ENCODE data around the gene GSTM5.
"Not testable (repeated sequence)": the region's sequence is repeated elsewhere in the genome, so short reads cannot be mapped to it uniquely, and the experiment has no call there.

GSTM5 gene

GRCh38 chr1:109711593-109712320 lies at the start of gene GSTM5:
Gene GSTM5 (plus strand): TSS chr1:109712251. CDS start chr1:109712313, 62 bp downstream.
- not testable (repeated sequence) for DNase-seq

GRCh38 chr1:109664671-109665070 lies 47.4 kb upstream of the GSTM5 start:
- DNase-seq, result no peak

DNA sequence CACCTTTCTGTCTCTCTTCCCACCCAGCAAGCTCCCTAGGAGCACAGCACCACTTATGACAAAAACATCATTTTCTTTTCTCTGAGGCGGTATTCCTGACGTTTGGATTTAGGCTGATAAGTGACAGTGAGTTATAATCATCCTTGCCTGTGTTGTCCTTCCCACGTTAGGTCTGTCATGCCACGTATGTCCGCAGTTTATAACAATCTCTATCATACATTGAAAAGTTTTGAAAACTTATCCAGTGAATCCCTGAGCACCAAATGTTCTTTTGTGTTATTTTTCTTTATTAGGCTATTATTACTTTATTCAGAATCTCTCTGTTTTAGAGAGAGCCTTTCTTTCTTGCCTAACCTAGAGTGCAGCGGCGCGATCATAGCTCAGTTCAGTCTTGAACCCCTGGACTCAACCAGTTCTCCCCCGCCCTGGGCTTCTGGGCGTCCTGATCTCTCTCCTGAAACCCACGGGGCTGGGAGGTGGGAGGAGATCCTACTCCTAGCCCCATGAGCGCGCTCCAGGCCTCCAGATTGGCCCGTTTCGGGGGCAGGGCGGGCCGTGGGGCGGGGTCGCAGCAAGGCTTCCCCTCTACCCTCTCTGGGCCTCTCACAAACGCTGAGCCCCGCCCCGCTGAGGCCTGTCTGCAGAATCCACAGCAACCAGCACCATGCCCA lies 44.5 kb upstream of the GSTM5 start, which contains the start of gene GSTM2:
Gene GSTM2, plus strand, starts transcription at position 606 of the 671 bp plus-strand sequence. Its CDS starts 59 bp downstream, at position 665.
- DNase-seq, result no peak

GRCh38 chr1:109668123-109668775 lies 43.8 kb upstream of the GSTM5 start:
- no peak for DNase-seq

DNA sequence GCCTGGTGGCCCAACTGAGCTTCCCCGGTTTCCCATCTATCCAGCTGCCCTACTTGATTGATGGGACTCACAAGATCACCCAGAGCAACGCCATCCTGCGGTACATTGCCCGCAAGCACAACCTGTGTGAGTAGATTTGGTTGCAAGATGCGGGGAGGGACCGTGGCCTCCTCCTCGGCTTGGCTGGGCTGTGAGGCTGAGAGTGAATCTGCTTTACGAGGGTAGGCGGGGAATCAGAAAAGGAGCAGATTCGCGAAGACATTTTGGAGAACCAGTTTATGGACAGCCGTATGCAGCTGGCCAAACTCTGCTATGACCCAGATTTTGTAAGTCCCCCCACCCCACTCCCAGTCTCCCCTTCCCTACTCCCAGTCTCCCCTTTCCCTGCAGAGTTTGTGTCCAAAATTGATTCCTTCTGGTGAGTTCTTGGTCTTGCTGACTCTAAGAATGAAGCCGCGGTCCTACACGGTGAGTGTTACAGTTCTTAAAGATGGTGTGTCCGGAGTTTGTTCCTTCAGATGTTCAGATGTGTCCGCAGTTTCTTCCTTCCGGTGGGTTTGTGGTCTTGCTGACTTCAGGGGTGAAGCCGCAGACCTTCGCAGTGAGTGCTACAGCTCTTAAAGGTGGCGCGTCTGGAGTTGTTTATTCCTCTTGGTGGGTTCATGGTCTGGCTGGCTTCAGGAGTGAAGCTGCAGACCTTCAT lies 42.7 kb upstream of the GSTM5 start:
- peak; percentile 45 for DNase-seq

GRCh38 chr1:109669949-109670302 lies 42.1 kb upstream of the GSTM5 start:
- DNase-seq, result not testable (repeated sequence)

DNA sequence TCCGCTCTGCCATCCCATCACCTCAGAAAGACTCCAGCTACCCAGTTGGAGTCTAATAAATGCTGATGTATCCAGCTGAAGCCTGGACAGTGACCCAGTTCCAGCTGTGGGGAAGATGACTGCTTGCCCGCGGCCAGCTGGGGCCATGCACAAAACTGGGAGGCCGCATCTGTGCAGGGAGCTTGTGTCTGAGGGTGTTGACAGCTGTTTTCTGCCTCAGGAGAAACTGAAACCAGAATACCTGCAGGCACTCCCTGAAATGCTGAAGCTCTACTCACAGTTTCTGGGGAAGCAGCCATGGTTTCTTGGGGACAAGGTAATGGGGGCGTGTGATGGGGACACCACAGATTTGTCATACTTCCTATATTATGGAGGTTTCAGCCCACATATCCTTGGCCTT lies 41.0 kb upstream of the GSTM5 start:
- DNase-seq, result no peak

GRCh38 chr1:109673861-109674260 lies 38.2 kb upstream of the GSTM5 start:
- not testable (repeated sequence) for DNase-seq

DNA sequence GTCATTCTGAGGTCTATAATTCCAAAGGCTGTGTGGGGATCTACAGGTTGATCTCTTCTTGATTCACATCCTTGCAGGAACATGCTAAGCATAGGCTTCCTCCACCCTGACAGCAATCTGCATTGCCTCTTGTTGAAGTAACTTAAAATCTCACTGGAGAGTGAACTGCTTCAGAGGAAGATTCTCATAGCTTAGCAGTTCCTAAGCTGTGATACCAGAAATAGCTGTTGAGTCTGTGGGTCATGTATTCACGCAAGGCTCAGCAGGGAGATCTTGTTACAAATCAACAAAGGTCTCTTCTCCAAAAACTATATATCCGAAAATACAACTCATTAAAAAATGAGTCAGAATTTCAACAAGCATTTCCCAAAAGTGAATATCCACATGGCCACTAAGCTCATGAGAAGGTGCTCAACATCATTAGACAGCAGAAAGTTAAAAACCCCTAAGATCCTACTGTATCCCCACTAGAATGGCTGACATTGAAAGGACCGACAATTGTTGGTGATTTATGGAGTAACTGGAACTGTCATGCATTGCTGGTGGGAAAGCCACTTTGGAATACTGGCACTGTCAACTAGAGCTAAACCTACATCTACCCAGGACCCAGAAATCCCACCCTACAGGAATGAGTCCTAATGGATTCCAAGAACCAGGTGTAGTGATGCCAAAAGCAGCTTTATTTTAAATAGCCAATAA lies 35.2 kb upstream of the GSTM5 start:
- not testable (repeated sequence) for DNase-seq

DNA sequence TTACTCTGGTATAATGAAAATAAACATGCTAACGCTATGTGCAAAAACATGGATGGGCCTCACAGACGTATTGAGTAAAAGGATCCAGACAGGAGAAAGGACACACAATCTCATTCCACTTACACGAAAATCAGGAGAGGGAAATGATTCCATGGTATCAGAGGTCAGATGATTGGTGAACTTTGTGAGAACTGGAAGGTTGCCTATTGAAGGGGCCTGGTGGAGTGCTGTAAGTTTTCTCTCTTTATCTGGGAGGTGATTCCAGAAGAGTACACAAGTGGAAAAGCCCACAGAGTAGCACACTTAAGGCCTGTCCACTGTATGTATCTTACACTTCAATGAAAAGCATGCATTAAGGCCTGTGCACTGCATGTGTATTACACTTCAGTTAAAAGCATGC lies 34.6 kb upstream of the GSTM5 start:
- no peak for DNase-seq

- DNase-seq, result not testable (repeated sequence)
Measured at GRCh38 chr1:109678637-109679036, 33.4 kb upstream of the GSTM5 start.

DNA sequence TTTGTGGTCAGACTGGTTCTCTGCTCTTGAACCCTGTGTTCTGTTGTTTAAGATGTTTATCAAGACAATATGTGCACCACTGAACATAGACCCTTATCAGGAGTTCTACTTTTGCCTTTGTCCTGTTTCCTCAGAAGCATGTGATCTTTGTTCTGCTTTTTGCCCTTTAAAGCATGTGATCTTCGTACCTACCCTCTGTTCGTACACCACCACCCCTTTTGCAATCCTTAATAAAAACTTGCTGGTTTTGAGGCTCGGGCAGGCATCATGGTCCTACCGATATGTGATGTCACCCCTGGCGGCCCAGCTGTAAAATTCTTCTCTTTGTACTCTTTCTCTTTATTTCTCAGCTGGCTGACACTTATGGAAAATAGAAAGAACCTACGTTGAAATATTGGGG lies 27.3 kb upstream of the GSTM5 start:
- DNase-seq, result not testable (repeated sequence)

DNA sequence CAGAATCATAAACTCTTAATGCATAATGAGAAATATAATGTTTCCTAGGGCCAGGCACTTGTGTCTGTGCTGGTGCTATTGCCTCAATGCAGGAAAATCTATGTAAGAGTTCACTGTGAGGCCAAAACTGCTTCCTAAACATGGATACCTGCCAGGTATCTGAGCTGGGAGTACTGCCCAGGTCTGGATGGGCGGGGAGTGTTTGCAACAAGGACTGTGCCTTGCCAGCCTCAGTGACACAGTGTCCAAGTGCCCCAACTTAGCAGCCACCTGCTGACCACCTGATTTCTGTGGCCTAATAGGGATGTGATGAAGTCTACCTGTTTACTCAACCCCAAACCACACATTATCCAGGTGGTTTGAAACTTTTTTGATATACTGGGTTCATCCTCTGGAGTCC lies 26.7 kb upstream of the GSTM5 start:
- DNase-seq, result not testable (repeated sequence)

DNA sequence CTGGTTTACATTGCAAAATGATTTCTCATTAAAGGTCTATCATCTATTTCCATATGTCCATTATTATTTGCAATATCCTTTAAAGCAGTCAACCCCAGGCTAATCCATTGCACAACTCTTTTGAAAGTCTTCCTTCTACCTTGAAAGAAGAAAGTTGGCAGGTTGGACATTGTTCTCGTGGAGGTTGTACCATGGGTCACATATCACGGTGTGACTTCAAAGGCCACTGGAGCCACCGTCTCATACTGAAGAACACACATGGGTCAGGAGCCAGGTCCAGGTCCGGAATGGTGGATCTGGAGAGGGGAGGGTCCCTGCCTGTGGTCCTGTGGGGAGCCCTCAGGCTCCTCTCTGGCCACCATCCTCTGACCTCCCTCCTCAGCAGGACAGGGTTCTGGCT lies 26.2 kb upstream of the GSTM5 start:
- not testable (repeated sequence) for DNase-seq

DNA sequence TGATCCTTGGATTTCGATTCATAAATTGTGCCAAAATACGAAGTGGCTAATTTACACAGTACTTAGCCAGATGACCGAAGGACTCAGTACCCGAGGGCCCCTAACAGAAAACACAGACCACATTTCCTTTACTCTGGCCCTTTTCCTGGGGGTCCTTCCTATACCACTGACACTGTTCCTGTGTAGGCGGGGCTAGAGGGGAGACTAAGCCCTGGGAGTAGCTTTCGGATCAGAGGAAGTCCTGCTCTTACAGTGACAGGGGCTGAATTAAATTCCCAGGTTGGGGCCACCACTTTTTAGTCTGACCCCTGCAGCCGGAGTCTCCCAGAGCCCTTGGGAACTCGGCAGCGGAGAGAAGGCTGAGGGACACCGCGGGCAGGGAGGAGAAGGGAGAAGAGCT lies 24.9 kb upstream of the GSTM5 start:
- not testable (repeated sequence) for DNase-seq

DNA sequence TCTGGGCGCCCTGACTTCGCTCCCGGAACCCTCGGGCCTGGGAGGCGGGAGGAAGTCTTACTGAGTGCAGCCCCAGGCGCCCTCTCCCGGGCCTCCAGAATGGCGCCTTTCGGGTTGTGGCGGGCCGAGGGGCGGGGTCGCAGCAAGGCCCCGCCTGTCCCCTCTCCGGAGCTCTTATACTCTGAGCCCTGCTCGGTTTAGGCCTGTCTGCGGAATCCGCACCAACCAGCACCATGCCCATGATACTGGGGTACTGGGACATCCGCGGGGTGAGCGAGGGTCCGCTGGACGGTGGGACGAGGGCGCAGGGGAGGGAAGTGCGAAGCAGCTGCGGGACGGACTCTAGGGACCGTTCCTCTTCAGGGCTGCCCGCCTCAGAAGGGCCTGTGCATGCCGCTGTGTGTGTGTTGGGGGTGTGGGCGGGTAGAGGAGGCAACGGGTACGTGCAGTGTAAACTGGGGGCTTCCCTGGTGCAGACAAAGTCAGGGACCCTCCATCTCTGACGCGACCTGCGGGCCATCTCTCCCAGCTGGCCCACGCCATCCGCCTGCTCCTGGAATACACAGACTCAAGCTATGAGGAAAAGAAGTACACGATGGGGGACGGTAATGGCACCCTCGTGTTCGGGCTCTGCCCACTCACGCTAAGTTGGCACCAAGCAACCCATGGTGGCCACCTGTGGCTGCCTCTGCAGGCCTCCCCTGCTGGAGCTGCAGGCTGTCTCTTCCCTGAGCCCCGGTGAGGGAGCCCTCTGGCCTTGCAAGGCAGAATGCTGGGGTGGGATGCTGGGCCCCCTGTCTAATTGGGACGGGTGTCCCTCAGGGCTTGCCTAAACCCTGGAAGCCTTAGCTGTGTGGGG lies 24.2 kb upstream of the GSTM5 start, which contains the start of gene GSTM1:
Gene GSTM1, plus strand, starts transcription at position 177 of the 859 bp plus-strand sequence. Its CDS starts 57 bp downstream, at position 234.
- DNase-seq, result no peak

DNA sequence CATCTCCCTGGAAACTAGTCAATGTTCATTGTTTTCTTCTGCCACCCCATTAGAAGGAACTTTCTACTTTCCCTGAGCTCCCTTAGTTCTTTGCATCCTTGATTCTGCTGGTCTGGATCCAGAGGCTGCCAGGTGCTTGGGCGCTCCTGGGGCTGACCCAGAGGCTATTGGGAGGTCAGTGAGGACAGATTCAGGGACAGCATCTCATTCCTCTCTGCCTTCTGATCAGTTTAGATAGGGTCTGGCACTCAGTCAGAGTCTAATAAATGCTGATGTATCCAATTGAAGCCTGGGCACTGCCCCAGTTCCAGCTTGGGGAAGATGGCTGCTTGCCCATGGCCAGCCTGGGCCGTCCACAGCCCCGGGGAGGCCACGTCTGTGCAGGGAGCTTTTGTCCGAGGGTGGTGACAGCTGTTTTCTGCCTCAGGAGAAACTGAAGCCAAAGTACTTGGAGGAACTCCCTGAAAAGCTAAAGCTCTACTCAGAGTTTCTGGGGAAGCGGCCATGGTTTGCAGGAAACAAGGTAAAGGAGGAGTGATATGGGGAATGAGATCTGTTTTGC lies 22.1 kb upstream of the GSTM5 start:
- no peak for DNase-seq

DNA sequence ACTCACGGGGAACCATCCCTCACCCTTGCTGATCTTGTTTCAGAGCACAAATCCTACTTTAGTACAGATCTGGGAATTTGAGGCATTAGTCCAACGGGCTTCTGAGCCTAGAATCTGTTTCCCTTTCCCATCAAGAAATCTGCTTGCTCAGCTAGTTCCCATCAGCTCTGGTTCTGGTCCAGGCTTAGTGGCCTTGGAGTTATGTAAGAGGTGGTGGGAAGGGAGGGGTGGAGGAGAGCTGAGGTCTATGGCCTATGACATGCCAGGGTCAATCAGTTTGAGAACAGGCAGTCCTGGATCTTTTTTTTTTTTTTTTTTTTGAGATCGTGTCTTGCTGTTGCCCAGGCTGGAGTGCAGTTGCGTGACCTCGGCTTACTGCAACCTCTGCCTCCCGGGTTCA lies 20.3 kb upstream of the GSTM5 start:
- DNase-seq, result no peak

DNA sequence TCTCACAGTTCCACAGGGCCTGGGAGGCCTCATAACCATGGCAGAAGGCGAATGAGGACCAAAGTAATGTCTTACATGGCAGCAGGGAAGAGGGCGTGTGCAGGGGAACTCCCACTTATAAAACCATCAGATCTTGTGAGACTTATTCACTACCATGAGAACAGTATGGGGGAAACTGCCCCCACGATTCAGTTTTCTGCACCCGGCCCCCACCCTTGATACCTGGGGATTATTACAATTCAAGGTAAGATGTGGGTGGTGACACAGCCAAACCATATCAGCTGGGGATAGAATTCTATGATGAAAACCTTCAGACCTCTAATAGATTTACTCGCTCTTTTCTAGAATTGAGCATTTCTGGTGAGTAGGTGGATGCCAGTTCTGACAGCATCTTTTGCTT lies 17.7 kb upstream of the GSTM5 start:
- DNase-seq, result not testable (repeated sequence)

DNA sequence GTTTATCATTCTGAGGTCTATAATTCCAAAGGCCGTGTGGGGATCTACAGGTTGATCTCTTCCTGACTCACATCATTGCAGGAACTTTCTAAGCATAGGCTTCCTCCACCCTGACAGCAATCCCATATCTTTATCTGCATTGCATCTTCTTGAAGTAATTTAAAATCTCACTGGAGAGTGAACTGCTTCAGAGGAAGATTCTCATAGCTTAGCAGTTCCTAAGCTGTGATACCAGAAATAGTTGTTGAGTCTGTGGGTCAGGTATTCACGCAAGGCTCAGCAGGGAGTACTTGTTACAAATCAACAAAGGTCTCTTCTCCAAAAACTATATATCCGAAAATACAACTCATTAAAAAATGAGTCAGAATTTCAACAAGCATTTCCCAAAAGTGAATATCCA lies 16.9 kb upstream of the GSTM5 start:
- not testable (repeated sequence) for DNase-seq

DNA sequence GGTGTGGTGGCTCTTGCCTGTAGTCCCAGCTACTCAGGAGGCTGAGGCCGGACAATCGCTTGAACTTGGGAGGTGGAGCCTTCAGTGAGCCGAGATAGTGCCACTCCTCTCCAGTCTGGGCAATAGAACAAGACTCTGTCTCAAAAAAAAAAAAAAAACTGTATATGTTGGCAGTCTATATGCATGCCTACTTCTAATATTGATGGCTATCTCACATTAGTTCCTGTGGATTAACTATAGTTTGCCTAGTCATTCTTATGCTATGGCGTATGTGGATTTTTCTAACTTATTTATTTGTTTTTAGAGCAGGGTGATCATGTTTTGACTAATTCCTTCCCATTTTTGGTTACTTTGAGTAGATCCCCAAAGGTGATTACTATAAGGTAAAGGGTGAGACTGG lies 15.0 kb upstream of the GSTM5 start:
- no peak for DNase-seq
